GM13976 (cell line): ENCODE data around the gene MSMP.

Source experiments
- DNase-seq: peaks from one replicate; pipeline ENCODE4 v3.0.0; 2012; ENCODE audit warnings: low spot score
- in situ Hi-C: fragments of 300-500 bp; cut with MboI; formaldehyde crosslinking; loops from one replicate; pipeline ENCODE4 v1.12.0; 2022; ENCODE audit warnings: low sequenced_read_pairs, mixed read lengths, inconsistent platforms; ENCODE audit not compliant: unreplicated experiment
- TF ChIP-seq, protein P1 (sequence below): IDR thresholded peaks from 2 replicates; pipeline ENCODE4 v1.5.1; 2012; ENCODE audit warnings: borderline replicate concordance, mild to moderate bottlenecking; ENCODE audit not compliant: insufficient read depth; ENCODE audit errors: extremely low read depth, missing control alignments, control extremely low read depth

MSMP gene

DNA sequence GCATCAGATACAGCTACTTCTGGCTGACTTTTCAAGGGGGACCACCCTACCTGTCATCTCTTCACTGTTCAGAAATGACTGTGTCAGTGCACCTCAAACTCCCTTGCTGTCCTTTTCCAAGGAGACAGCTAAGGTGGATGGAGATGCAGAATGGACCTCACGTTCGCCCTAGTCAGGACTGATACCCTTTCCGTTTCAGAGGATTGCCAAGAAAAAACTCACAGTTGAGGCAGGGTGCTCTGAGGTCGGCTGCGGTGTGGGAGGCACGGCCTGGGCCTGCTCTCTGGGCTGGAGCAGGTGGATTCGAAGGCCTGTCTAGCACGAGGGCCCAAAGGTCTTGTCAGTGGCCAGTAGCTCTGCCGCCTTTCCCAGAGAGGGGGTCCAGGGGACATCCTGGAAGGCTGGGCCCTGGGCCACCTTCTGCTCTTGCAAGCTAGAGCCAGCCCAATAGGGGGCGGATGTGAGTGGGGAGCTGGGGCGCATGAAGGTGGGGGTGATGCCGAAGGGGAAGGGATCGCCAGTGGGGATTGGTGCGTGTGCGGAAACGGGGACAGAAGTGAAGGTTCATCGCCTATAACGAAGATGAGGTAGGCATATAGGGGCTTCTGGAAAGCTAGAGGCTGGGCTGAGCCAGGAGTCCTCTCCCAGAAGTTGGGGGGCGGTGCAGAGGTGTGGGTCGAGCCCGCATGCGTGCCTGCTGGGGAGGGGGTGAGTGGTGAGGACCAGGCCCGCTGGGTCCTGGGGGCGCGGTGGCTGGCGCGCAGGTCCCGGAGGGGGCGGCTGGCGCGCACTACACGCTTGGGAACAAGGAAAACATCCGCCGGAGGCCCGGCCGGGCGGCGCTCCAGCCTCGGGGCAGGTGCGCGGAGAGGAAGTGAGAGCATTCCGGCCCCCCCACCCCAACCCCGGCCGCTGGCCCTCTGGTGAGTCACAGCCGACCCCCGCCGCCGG is 2.5 kb upstream of the MSMP start:
- TF ChIP-seq, protein P1, sequence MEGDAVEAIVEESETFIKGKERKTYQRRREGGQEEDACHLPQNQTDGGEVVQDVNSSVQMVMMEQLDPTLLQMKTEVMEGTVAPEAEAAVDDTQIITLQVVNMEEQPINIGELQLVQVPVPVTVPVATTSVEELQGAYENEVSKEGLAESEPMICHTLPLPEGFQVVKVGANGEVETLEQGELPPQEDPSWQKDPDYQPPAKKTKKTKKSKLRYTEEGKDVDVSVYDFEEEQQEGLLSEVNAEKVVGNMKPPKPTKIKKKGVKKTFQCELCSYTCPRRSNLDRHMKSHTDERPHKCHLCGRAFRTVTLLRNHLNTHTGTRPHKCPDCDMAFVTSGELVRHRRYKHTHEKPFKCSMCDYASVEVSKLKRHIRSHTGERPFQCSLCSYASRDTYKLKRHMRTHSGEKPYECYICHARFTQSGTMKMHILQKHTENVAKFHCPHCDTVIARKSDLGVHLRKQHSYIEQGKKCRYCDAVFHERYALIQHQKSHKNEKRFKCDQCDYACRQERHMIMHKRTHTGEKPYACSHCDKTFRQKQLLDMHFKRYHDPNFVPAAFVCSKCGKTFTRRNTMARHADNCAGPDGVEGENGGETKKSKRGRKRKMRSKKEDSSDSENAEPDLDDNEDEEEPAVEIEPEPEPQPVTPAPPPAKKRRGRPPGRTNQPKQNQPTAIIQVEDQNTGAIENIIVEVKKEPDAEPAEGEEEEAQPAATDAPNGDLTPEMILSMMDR: peak; percentile 87
- in situ Hi-C loops: no loop called here
- DNase-seq: peak; percentile 82

DNA sequence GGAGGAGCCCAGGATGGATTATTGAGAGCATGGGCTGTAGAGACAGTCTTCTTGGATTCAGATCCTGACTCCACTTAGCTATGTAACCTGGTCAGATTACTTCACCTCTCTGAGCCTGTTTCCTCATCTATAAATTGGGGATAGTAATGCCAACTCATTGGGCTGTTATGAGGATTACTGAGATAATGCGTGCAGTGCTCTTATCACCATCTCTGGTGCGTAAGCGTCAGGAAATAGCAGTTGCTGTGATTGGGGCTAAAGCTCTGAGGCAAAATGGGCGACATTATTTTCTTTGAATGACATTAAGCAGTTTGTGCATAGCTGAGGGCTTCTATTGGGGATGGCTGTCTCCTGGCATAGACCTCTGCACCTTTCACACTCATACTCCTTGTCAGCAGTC is 995 bp upstream of the MSMP start:
- in situ Hi-C loops: no loop called here
- DNase-seq: no peak
- TF ChIP-seq, protein P1: no peak

- TF ChIP-seq, protein P1: no peak
- DNase-seq: no peak
- in situ Hi-C loops: no loop called here
These were observed 610 bp downstream of the MSMP start for GRCh38 chr9:35753466-35753865.

GRCh38 chr9:35750256-35750531 is 3.9 kb downstream of the MSMP start:
- DNase-seq: no peak
- TF ChIP-seq, protein P1: no peak
- in situ Hi-C loops: no loop called here

GRCh38 chr9:35749515-35750255 is 4.4 kb downstream of the MSMP start:
- TF ChIP-seq, protein P1: no peak
- in situ Hi-C loops: no loop called here
- peak; percentile 57 for DNase-seq

- peak; percentile 90 for DNase-seq
- TF ChIP-seq, protein P1: no peak
- in situ Hi-C loops: no loop called here
These were observed 5.1 kb downstream of the MSMP start, which contains the start of the genes GBA2 and RGP1 for GRCh38 chr9:35748858-35749514. TSS of gene GBA2 (minus strand) at chr9:35749228. CDS start at chr9:35748704, 524 bp downstream. TSS of gene RGP1 (plus strand) at chr9:35749287. CDS start at chr9:35749756, 469 bp downstream.
